T47D (cell line): ENCODE measurements around the gene KATNIP.

ENCODE experiments used
- DNase-seq, 2 experiments: peaks; one replicate each; pipeline versions ENCODE4 v3.0.0 to v3.0.0-alpha.2; 2011 to 2012; ENCODE audit warnings: low read depth in 1 of 2, low spot score in 1 of 2
- JUND ChIP-seq: IDR thresholded peaks from 2 replicates; pipeline ENCODE4 v1.6.1; 2012; ENCODE audit warnings: low read depth
- in situ Hi-C: cut with HindIII; loops from 2 replicates; pipeline ENCODE4 v1.10.0; 2016; ENCODE audit warnings: low sequenced_read_pairs, low pct_unique_long_range_greater_than_20kb

Gene KATNIP

GRCh38 chr16:27572711-27573110 is 22.8 kb downstream of the KATNIP start:
- no peak for DNase-seq
- no peak for TF ChIP-seq JUND
- in situ Hi-C loops: no loop called here

- no peak for TF ChIP-seq JUND
- no peak for DNase-seq
- in situ Hi-C loops: no loop called here
Measured at GRCh38 chr16:27576729-27577128, 26.8 kb downstream of the KATNIP start.

- no peak for TF ChIP-seq JUND
- in situ Hi-C loops: no loop called here
- no peak for DNase-seq
Measured at GRCh38 chr16:27579087-27579980, 29.4 kb downstream of the KATNIP start.

- DNase-seq: no peak
- in situ Hi-C loops: no loop called here
- TF ChIP-seq JUND: no peak
Measured at GRCh38 chr16:27582883-27583282, 32.9 kb downstream of the KATNIP start.

GRCh38 chr16:27583634-27584033 is 33.7 kb downstream of the KATNIP start:
- no peak for TF ChIP-seq JUND
- in situ Hi-C loops: no loop called here
- no peak for DNase-seq

- DNase-seq: no peak
- no peak for TF ChIP-seq JUND
- in situ Hi-C loops: no loop called here
Measured at GRCh38 chr16:27585200-27585599, 35.3 kb downstream of the KATNIP start.

- TF ChIP-seq JUND: no peak
- DNase-seq: no peak
- in situ Hi-C loops: no loop called here
Measured at GRCh38 chr16:27586711-27587110, 36.8 kb downstream of the KATNIP start.

GRCh38 chr16:27588057-27588456 is 38.1 kb downstream of the KATNIP start:
- DNase-seq: no peak
- in situ Hi-C loops: no loop called here
- TF ChIP-seq JUND: no peak

GRCh38 chr16:27591837-27592236 is 41.9 kb downstream of the KATNIP start:
- no peak for TF ChIP-seq JUND
- in situ Hi-C loops: no loop called here
- DNase-seq: peak in 1 of 2 experiments; percentile 18

- no peak for DNase-seq
- TF ChIP-seq JUND: no peak
- in situ Hi-C loops: no loop called here
Measured at GRCh38 chr16:27595475-27595874, 45.5 kb downstream of the KATNIP start.

GRCh38 chr16:27595993-27596392 is 46.0 kb downstream of the KATNIP start:
- TF ChIP-seq JUND: no peak
- no peak for DNase-seq
- in situ Hi-C loops: no loop called here

- no peak for TF ChIP-seq JUND
- in situ Hi-C loops: no loop called here
- no peak for DNase-seq
Measured at GRCh38 chr16:27596411-27596810, 46.5 kb downstream of the KATNIP start.

GRCh38 chr16:27597361-27597760 is 47.4 kb downstream of the KATNIP start:
- in situ Hi-C loops: no loop called here
- peak; percentile 71 to 91 for DNase-seq

More at GRCh38 chr16:27597361-27597760, 47.4 kb downstream of the KATNIP start:
- peak; percentile 67; the same call in 1 of the 2 replicates for TF ChIP-seq JUND
